HG03442 (cell line): ENCODE results near the gene BFSP1.
A peak's percentile ranks its signal among the peaks of the same experiment; 100 is the strongest.

Source experiments
- ATAC-seq: cut with Tn5 transposase; IDR thresholded peaks from one replicate; pipeline ENCODE4 v1.9.1; 2021; ENCODE audit warnings: mild to moderate bottlenecking, moderate library complexity; ENCODE audit not compliant: unreplicated experiment

Gene BFSP1

GRCh38 chr20:17523326-17523725 is 7.9 kb downstream of the BFSP1 start:
- no peak for ATAC-seq

DNA sequence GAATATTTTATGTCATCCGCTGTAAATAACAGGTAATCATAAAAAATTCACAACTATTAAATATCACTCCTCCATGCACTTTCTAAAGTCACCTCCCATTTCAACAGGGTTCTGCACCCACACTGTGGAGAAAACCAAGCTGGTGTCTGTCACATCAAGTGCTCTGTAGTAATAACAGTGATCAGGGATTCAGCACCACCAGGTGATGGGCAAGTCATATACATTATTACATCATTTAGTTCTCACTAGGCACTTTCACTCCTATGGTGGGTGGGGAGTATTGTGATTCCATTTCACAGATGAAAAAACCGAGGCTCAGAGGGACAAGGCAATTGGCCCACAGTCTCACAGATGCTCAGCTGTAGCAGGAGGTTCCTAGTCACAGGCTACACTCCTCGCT is 8.7 kb downstream of the BFSP1 start:
- ATAC-seq: no peak

GRCh38 chr20:17520583-17520982 is 10.6 kb downstream of the BFSP1 start:
- ATAC-seq: no peak

DNA sequence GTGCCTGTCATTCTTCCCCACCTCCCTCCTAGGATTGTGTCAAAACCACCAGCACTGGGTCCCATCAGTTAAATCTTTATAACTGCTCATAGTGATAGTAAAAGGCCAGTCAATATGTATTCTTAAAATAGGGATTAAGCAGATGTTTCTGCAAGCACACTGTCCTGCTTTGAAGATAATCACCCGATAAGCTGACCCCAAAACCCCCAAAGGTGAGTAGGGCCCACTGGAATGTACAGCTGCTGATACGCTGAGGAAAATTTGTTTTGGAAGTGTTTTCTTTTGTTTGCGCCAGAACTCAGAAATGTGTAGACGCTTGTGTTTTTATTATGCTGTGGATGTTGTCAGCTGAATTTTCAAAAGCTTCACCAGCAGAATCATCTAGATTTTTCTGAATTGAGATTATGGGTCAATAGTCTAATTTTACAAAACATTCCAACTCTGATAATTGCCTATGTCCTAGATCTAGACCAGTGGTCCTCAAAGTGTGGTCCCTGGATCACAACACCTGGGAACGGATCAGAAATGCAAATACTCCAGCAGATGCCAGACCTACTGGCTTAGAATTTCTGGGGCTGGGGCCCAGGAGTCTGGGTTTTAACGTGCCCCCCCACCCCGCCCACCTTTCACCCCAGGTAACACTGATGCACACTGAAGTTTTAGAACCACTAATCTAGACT is 11.4 kb downstream of the BFSP1 start:
- ATAC-seq: no peak

- no peak for ATAC-seq
These were observed 12.7 kb downstream of the BFSP1 start for GRCh38 chr20:17518339-17519052.

DNA sequence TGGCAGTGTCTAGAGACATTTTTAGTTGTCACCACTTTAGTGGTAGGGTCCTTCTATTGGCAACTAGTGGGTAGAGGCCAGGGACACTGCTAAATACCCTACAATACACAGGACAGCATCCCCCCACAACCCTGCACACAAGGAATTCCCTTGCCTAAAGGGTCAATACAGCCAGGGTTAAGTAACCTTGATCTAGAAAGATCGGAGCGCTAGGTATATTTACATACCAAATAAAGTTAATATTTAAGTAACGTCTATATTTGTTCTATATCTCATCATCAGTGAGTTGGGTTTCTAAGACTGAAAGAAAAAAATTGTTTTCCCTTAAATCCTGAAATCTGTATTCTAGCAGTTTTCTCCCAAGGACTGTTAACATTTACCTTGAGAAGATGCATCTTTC is 16.1 kb downstream of the BFSP1 start:
- no peak for ATAC-seq

- no peak for ATAC-seq
These were observed 17.2 kb downstream of the BFSP1 start for GRCh38 chr20:17513939-17514338.

DNA sequence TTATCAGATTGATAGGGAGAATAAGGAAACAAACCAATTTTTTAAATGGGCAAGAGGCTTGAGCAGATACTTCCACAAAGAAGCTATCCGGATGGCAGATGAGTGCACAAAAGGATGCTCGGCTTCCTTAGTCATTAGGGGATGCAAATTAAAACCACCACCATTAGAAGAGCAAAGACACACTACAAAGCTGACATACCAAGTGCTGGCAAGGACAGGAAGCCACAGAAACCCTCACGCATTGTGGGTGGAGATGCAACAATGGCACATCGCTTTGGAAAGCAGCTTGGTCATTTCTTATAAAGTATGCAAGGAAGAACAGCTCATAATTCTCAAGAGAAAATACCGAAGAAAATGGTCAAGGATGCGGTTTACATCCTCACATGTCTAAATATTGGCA is 19.8 kb downstream of the BFSP1 start:
- ATAC-seq: no peak

- no peak for ATAC-seq
These were observed 20.6 kb downstream of the BFSP1 start for GRCh38 chr20:17510548-17510947.

DNA sequence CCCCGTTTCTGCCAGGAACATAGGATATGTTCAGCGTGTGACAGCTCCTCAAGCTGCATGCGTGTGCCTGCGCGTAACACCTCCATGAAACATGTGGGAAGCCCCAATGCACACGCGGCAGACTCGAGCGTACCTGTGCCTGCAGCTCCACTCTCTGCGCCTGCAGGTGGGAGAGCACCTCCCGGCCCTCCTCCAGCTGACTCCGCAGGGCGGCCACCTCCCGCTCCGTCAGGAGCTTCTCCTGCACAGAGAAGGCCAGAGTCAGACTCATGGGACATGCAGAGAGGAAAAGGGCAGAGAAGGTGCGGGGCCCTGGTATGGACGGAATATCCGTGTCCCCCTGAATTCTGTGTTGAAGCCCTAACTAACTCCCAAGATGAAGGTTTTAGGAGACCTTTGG is 22.4 kb downstream of the BFSP1 start:
- no peak for ATAC-seq

- no peak for ATAC-seq
These were observed 23.6 kb downstream of the BFSP1 start for GRCh38 chr20:17507531-17507930.

GRCh38 chr20:17507032-17507431 is 24.1 kb downstream of the BFSP1 start:
- ATAC-seq: no peak

- ATAC-seq: no peak
These were observed 25.3 kb downstream of the BFSP1 start for GRCh38 chr20:17505636-17506517.

- ATAC-seq: peak; percentile 61
These were observed 26.1 kb downstream of the BFSP1 start for GRCh38 chr20:17504898-17505635.

- peak; percentile 21 for ATAC-seq
These were observed 26.9 kb downstream of the BFSP1 start for GRCh38 chr20:17504066-17504897.

GRCh38 chr20:17503301-17504065 is 27.7 kb downstream of the BFSP1 start:
- ATAC-seq: no peak

- no peak for ATAC-seq
These were observed 29.1 kb downstream of the BFSP1 start for GRCh38 chr20:17502105-17502504.

DNA sequence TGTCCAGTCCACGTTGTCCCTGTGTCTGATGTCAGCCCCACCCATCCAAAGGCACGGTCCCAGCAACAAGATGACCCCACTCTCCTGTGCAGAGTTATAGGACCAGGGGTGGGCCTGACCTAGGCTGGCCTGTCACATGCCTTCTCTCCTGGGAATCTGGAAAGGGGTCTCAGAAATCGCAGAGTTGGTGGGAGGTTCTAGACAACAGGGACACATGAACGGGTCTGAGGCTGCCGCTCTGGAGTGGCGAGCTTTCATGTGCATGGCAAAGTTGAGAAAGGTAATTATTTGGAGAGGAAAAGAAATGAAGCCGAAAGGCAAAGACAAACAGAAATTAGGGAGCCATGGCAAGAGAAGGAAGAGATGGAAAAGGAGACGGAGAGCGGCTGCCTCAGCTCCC is 29.5 kb downstream of the BFSP1 start:
- no peak for ATAC-seq

DNA sequence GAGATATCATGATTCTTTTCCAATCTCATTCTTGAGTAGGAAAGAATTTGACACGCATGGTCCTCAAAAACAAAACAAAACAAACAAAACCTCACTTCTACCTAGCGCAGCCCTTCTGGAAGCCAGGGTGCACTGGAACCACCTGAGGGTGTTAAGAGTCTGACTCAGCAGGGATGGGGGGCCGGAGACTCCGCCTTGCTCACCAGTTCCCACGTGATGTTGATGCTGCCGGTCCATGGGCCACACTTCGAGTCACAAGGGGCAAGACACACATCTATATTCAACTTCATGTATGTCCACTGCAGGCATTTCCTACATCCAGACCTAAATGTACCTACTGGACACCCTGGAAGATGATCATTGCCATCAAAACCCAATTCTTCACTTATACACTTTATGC is 30.4 kb downstream of the BFSP1 start:
- ATAC-seq: no peak
